Gastrocnemius medialis (tissue), 4 donors: ENCODE measurements around the gene CLMP. TPM values are rescaled to one million over a fixed set of nuclear protein-coding genes. Genes with fewer than 3 reads are reported as not detected.
A peak's percentile ranks its signal among the peaks of the same experiment; 100 is the strongest.

ENCODE experiments used
- ATAC-seq, 2 donors: fragments of 150-250 bp; one replicate each; pipeline ENCODE4 v1.9.1; 2016
- DNase-seq, 2 donors: peaks; one replicate each; pipeline ENCODE4 v3.0.0-alpha.2; 2019
- H3K27ac ChIP-seq, 4 donors: fragments of 200-600 bp; sonication (generic); 1 replicate in 1 of 4; 2 replicates in 3 of 4; pipeline ENCODE4 v1.5.1; 2016 to 2018; ENCODE audit warnings: mild to moderate bottlenecking in 2 of 4, moderate library complexity in 1 of 4
- H3K27me3 ChIP-seq, 3 donors: fragments of 200-600 bp; sonication (generic) in 2 of 3; 1 replicate in 1 of 3; 2 replicates in 2 of 3; pipeline versions ENCODE4 v1.5.1 to v1.6.0; 2016 to 2019; ENCODE audit warnings: mild to moderate bottlenecking in 1 of 3, moderate library complexity in 1 of 3
- H3K36me3 ChIP-seq, 2 donors: fragments of 200-600 bp; sonication (generic) in 1 of 2; one replicate each; pipeline ENCODE4 v1.5.1; 2017 to 2018
- H3K4me1 ChIP-seq, 2 donors: fragments of 200-600 bp; sonication (generic) in 1 of 2; one replicate each; pipeline ENCODE4 v1.5.1; 2016 to 2017; ENCODE audit warnings: mild to moderate bottlenecking in 2 of 2
- H3K4me3 ChIP-seq, 4 donors: fragments of 200-600 bp; sonication (generic) in 3 of 4; 1 replicate in 1 of 4; 2 replicates in 3 of 4; pipeline ENCODE4 v1.5.1; 2016 to 2019; ENCODE audit warnings: mild to moderate bottlenecking in 2 of 4
- H3K9me3 ChIP-seq, 3 donors: fragments of 200-600 bp; sonication (generic) in 2 of 3; 1 replicate in 1 of 3; 2 replicates in 2 of 3; pipeline ENCODE4 v1.5.1; 2016 to 2019
- CTCF ChIP-seq, 5 experiments: fragments of 450-650 bp in 3 of 5; fragments of 200-600 bp in 2 of 5; sonication (generic) in 2 of 5; IDR thresholded peaks in 4 of 5; conservative IDR thresholded peaks in 1 of 5; 1 replicate in 4 of 5; 2 replicates in 1 of 5; pipeline ENCODE4 v1.5.1; 2016 to 2019; ENCODE audit warnings: antibody characterized with exemption in 5 of 5, mild to moderate bottlenecking in 3 of 5, moderate library complexity in 3 of 5
- POLR2A ChIP-seq, 2 donors: fragments of 450-650 bp; IDR thresholded peaks; one replicate each; pipeline ENCODE4 v1.6.1; 2017; ENCODE audit warnings: antibody characterized with exemption in 2 of 2, mild to moderate bottlenecking in 2 of 2, moderate library complexity in 2 of 2
- in situ Hi-C, 4 donors: fragments of 200-750 bp; cut with MboI; loops; one replicate each; pipeline versions ENCODE4 v1.15.0 to v1.8.0; 2017; ENCODE audit warnings: low sequenced_read_pairs in 4 of 4
- intact Hi-C: fragments of 100-400 bp; cut with DNase I; formaldehyde crosslinking; loops from one replicate; pipeline ENCODE4 v1.15.1; 2023; ENCODE audit warnings: low total_unique reads
- total RNA-seq, 4 donors: library from RNA; depleted of rRNA; stranded (reverse); fragments of >200 nt; gene quantifications; one replicate each; pipeline versions ENCODE4 v1.1.0 to v1.2.3, GENCODE V29; 2016

Gene CLMP
- total RNA-seq, 4 donors from 2014 or later: 2.3 to 12.5 (median 4.4) TPM

- Histone ChIP-seq H3K36me3 (no peaks in the 10 kb centered on the region), H3K27me3 (no peaks in the 10 kb centered on the region), H3K9me3 (no peaks in the 10 kb centered on the region), H3K4me1 (peaks cover 20 to 28% of the 10 kb centered on the region in 2 donors), H3K27ac (no peak overlapping the region), H3K4me3 (no peak overlapping the region)
- in situ Hi-C loops (no loop called here), intact Hi-C loops (no loop called here)
- DNase-seq (no peak), ATAC-seq (no peak)
- TF ChIP-seq POLR2A (IDR thresholded peaks at IDR 0.05) (no peak), CTCF (IDR thresholded peaks at IDR 0.05 in 4 of 5, conservative IDR thresholded peaks at IDR 0.05 in 1 of 5) (no peak)
Measured at GRCh38 chr11:123072332-123072761, 122.7 kb downstream of the CLMP start.

- Histone ChIP-seq H3K27me3 (no peaks in the 10 kb centered on the region), H3K4me1 (peaks cover 29 to 38% of the 10 kb centered on the region in 2 donors), H3K36me3 (no peaks in the 10 kb centered on the region), H3K4me3 (peak overlapping the region in 1 of 4 donors; percentile 23), H3K9me3 (no peaks in the 10 kb centered on the region), H3K27ac (peak overlapping the region in 3 of 4 donors; percentile 1 to 19 (median 14))
- TF ChIP-seq CTCF (IDR thresholded peaks at IDR 0.05 in 4 of 5, conservative IDR thresholded peaks at IDR 0.05 in 1 of 5): no peak
- no peak for TF ChIP-seq POLR2A (IDR thresholded peaks at IDR 0.05)
- intact Hi-C loops (no loop called here), in situ Hi-C loops (no loop called here)
- no peak for ATAC-seq
- DNase-seq: no peak
Measured at GRCh38 chr11:123069908-123070821, 124.9 kb downstream of the CLMP start.

GRCh38 chr11:123065621-123066020 lies 129.4 kb downstream of the CLMP start:
- in situ Hi-C loops (no loop called here), intact Hi-C loops (no loop called here)
- DNase-seq (no peak), ATAC-seq (no peak)
- Histone ChIP-seq H3K27me3 (no peaks in the 10 kb centered on the region), H3K4me1 (peaks cover 34 to 48% of the 10 kb centered on the region in 2 donors), H3K4me3 (no peak overlapping the region), H3K36me3 (peaks cover 0 to 4% of the 10 kb centered on the region in 2 donors), H3K27ac (peak overlapping the region; percentile 97 to 99 (median 98)), H3K9me3 (no peaks in the 10 kb centered on the region)
- TF ChIP-seq CTCF (IDR thresholded peaks at IDR 0.05 in 4 of 5, conservative IDR thresholded peaks at IDR 0.05 in 1 of 5) (no peak), POLR2A (IDR thresholded peaks at IDR 0.05) (no peak)

- peak overlapping the region; percentile 97 to 99 (median 98) for H3K27ac ChIP-seq
- H3K9me3 ChIP-seq: no peaks in the 10 kb centered on the region
- DNase-seq: no peak
- intact Hi-C loops: no loop called here
- TF ChIP-seq CTCF (IDR thresholded peaks at IDR 0.05 in 4 of 5, conservative IDR thresholded peaks at IDR 0.05 in 1 of 5) (no peak), POLR2A (IDR thresholded peaks at IDR 0.05) (no peak)
- H3K36me3 ChIP-seq: peaks cover 2 to 20% of the 10 kb centered on the region in 2 donors
- H3K4me3 ChIP-seq: peak overlapping the region; percentile 88 to 99 (median 94)
- ATAC-seq: no peak
- in situ Hi-C loops: no loop called here
- H3K4me1 ChIP-seq: peaks cover 42 to 49% of the 10 kb centered on the region in 2 donors
- no peaks in the 10 kb centered on the region for H3K27me3 ChIP-seq
Measured at GRCh38 chr11:123063826-123064657, 131.0 kb downstream of the CLMP start.
